ENCODE data around the gene DLGAP1. TPM values are rescaled to one million over a fixed set of nuclear protein-coding genes. Genes with fewer than 3 reads are reported as not detected.

Gene DLGAP1
- total and polyA plus RNA-seq, 4 donors: 0.75 to 6.6 (median 3.6) TPM

- DNase-seq (no peak), ATAC-seq (ENCODE audit: low FRiP score) (no peak)
- H3K27ac ChIP-seq (ENCODE audit: low read depth in 1 of 2, low read length in 2 of 2): no peak overlapping the region
- no peaks in the 10 kb centered on the region for H3K9me3 ChIP-seq (ENCODE audit: control insufficient read depth, low read length)
- H3K27me3 ChIP-seq (ENCODE audit: control insufficient read depth in 1 of 2, insufficient read depth in 2 of 2, low read length in 1 of 2): no peaks in the 10 kb centered on the region
- WGBS, 2 donors: 87 to 88% methylated on average over 13 of the region's 13 CpGs
- H3K36me3 ChIP-seq (ENCODE audit: control insufficient read depth in 1 of 2, insufficient read depth in 2 of 2, low read length in 1 of 2): no peaks in the 10 kb centered on the region
- intact Hi-C loops (cut with DNase I): loop anchor here in 1 of 2 donors (10.0 kb wide), 1 partner anchor 1164 kb away; no protein-coding TSS in a partner anchor
- no peak overlapping the region for H3K4me3 ChIP-seq (ENCODE audit: low read length in 2 of 2)
- peaks cover 0 to 3% of the 10 kb centered on the region in 2 donors for H3K4me1 ChIP-seq (ENCODE audit: control insufficient read depth in 1 of 2, insufficient read depth in 2 of 2, low read length in 2 of 2)
Observed at GRCh38 chr18:3930126-3931012, 524.7 kb downstream of the DLGAP1 start.

DNA sequence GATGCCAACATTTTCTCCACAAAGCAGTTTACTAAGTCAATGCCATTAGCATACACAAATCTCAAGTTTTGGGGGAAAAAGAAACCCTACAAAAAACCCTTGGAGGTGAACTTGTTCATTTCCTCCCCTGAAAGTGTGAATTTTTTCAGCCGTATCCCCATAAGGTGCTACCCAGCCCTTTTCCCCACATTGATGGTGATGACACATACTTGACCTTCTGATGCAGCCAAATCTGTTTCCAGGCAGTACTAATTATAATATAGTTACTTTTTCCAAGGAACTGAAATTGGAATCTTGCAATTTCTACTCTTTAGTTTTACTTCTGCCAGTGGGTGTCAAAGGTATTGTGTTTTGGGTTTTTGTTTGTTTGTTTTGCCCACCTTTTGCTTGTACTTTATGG, 530.7 kb downstream of the DLGAP1 start:
- DNase-seq (no peak), ATAC-seq (ENCODE audit: low FRiP score) (no peak)
- Histone ChIP-seq H3K4me3 (ENCODE audit: low read length in 2 of 2) (no peak overlapping the region), H3K4me1 (ENCODE audit: control insufficient read depth in 1 of 2, insufficient read depth in 2 of 2, low read length in 2 of 2) (peaks cover 0 to 9% of the 10 kb centered on the region in 2 donors), H3K9me3 (ENCODE audit: control insufficient read depth, low read length) (no peaks in the 10 kb centered on the region), H3K27ac (ENCODE audit: low read depth in 1 of 2, low read length in 2 of 2) (no peak overlapping the region), H3K36me3 (ENCODE audit: control insufficient read depth in 1 of 2, insufficient read depth in 2 of 2, low read length in 1 of 2) (no peaks in the 10 kb centered on the region), H3K27me3 (ENCODE audit: control insufficient read depth in 1 of 2, insufficient read depth in 2 of 2, low read length in 1 of 2) (no peaks in the 10 kb centered on the region)
- intact Hi-C loops (cut with DNase I): no loop called here
- WGBS, 2 donors: 30 to 44% methylated on average over 1 of the region's 1 CpG

- ATAC-seq (ENCODE audit: low FRiP score) (no peak), DNase-seq (no peak)
- no peaks in the 10 kb centered on the region for H3K36me3 ChIP-seq (ENCODE audit: control insufficient read depth in 1 of 2, insufficient read depth in 2 of 2, low read length in 1 of 2)
- 91 to 93% methylated on average over 2 of the region's 2 CpGs for WGBS, 2 donors
- no peak overlapping the region for H3K27ac ChIP-seq (ENCODE audit: low read depth in 1 of 2, low read length in 2 of 2)
- H3K27me3 ChIP-seq (ENCODE audit: control insufficient read depth in 1 of 2, insufficient read depth in 2 of 2, low read length in 1 of 2): no peaks in the 10 kb centered on the region
- no peak overlapping the region for H3K4me3 ChIP-seq (ENCODE audit: low read length in 2 of 2)
- H3K9me3 ChIP-seq (ENCODE audit: control insufficient read depth, low read length): no peaks in the 10 kb centered on the region
- intact Hi-C loops (cut with DNase I): no loop called here
- H3K4me1 ChIP-seq (ENCODE audit: control insufficient read depth in 1 of 2, insufficient read depth in 2 of 2, low read length in 2 of 2): peaks cover 0 to 9% of the 10 kb centered on the region in 2 donors
Observed at GRCh38 chr18:3923750-3924149, 531.4 kb downstream of the DLGAP1 start.

DNA sequence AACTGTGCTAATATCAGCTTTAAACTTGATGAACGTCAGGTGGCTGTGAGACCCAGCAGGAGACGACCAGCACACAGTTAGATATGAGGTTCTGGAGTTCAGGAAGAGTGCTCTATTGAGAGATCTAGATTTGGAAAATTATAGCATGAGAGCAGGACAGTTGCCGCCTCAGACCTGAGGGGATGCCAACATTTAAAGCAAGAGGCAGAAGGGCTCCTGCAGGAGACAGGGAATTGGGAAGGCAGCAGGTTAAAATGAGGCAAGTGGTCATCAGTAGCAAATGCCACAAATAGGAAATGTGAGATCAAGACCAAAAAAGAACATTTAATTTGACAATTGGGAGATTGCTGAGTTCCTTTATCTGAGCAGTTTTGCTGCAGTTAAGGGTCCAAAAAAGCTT, 533.3 kb downstream of the DLGAP1 start:
- ATAC-seq (ENCODE audit: low FRiP score) (no peak), DNase-seq (no peak)
- Histone ChIP-seq H3K9me3 (ENCODE audit: control insufficient read depth, low read length) (no peaks in the 10 kb centered on the region), H3K27me3 (ENCODE audit: control insufficient read depth in 1 of 2, insufficient read depth in 2 of 2, low read length in 1 of 2) (no peaks in the 10 kb centered on the region), H3K36me3 (ENCODE audit: control insufficient read depth in 1 of 2, insufficient read depth in 2 of 2, low read length in 1 of 2) (no peaks in the 10 kb centered on the region), H3K4me1 (ENCODE audit: control insufficient read depth in 1 of 2, insufficient read depth in 2 of 2, low read length in 2 of 2) (peaks cover 0 to 9% of the 10 kb centered on the region in 2 donors), H3K4me3 (ENCODE audit: low read length in 2 of 2) (no peak overlapping the region), H3K27ac (ENCODE audit: low read depth in 1 of 2, low read length in 2 of 2) (no peak overlapping the region)
- intact Hi-C loops (cut with DNase I): no loop called here
- WGBS, 2 donors: 87% methylated on average over 3 of the region's 3 CpGs

DNA sequence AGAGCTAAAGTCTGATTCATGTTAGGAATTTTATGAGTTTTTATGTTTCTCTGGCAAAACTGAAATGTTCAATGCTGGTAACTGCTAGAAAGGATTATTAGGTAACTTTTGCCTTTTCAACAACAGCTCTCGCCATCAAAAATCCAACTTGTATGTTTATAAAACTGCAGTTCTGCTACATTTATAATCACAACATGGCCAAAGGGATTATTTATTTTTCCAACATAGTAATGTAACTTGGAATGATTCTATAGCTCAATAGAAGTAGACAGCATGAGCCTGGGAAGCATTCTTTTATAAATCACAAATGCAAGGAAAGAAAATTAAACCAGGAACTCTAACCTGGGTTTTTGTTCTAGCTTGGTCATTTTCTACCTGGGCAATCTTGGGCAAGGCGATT, 534.3 kb downstream of the DLGAP1 start:
- Histone ChIP-seq H3K27me3 (ENCODE audit: control insufficient read depth in 1 of 2, insufficient read depth in 2 of 2, low read length in 1 of 2) (no peaks in the 10 kb centered on the region), H3K9me3 (ENCODE audit: control insufficient read depth, low read length) (no peaks in the 10 kb centered on the region), H3K36me3 (ENCODE audit: control insufficient read depth in 1 of 2, insufficient read depth in 2 of 2, low read length in 1 of 2) (no peaks in the 10 kb centered on the region), H3K4me3 (ENCODE audit: low read length in 2 of 2) (no peak overlapping the region), H3K27ac (ENCODE audit: low read depth in 1 of 2, low read length in 2 of 2) (no peak overlapping the region), H3K4me1 (ENCODE audit: control insufficient read depth in 1 of 2, insufficient read depth in 2 of 2, low read length in 2 of 2) (peaks cover 0 to 7% of the 10 kb centered on the region in 2 donors)
- DNase-seq (no peak), ATAC-seq (ENCODE audit: low FRiP score) (no peak)
- intact Hi-C loops (cut with DNase I): no loop called here
- 71 to 78% methylated on average over 2 of the region's 2 CpGs for WGBS, 2 donors

DNA sequence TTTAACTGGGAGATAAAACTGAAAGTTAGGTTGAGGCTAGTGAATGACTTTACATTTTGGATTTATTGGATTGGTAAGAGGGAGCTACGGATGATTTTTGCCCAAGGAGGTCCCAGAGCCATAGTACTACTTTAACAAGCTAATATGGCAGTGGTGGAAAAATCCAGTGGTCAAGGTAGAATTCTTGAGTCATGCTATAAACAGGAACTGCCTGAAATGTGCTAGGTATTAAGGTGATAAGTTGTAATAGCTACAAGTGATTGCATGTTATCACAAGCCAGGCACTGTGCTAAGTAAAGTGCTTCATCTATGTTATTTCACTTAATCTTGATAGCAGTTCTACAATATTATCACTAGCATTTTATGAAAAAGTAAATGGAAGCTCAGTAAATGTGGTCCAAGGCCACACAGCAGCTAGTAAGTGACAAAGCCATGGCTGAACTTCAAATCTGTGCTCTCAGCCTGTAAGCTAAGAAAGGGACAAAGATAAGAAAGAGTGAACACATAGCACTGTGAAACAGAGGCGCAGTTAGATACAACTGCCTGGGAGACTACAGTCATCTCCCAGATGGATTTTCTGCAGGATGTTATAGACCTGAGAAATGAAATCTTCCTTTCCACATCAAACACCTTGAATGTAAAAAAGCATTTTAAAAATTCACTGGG, 535.6 kb downstream of the DLGAP1 start:
- DNase-seq (no peak), ATAC-seq (ENCODE audit: low FRiP score) (no peak)
- Histone ChIP-seq H3K27me3 (ENCODE audit: control insufficient read depth in 1 of 2, insufficient read depth in 2 of 2, low read length in 1 of 2) (no peaks in the 10 kb centered on the region), H3K9me3 (ENCODE audit: control insufficient read depth, low read length) (no peaks in the 10 kb centered on the region), H3K4me3 (ENCODE audit: low read length in 2 of 2) (no peak overlapping the region), H3K36me3 (ENCODE audit: control insufficient read depth in 1 of 2, insufficient read depth in 2 of 2, low read length in 1 of 2) (no peaks in the 10 kb centered on the region), H3K4me1 (ENCODE audit: control insufficient read depth in 1 of 2, insufficient read depth in 2 of 2, low read length in 2 of 2) (no peaks in the 10 kb centered on the region), H3K27ac (ENCODE audit: low read depth in 1 of 2, low read length in 2 of 2) (no peak overlapping the region)
- 93% methylated on average over 2 of the region's 2 CpGs for WGBS, 2 donors
- intact Hi-C loops (cut with DNase I): no loop called here

GRCh38 chr18:3916082-3916481, 539.0 kb downstream of the DLGAP1 start:
- intact Hi-C loops (cut with DNase I): no loop called here
- Histone ChIP-seq H3K4me3 (ENCODE audit: low read length in 2 of 2) (no peak overlapping the region), H3K27ac (ENCODE audit: low read depth in 1 of 2, low read length in 2 of 2) (no peak overlapping the region), H3K27me3 (ENCODE audit: control insufficient read depth in 1 of 2, insufficient read depth in 2 of 2, low read length in 1 of 2) (no peaks in the 10 kb centered on the region), H3K9me3 (ENCODE audit: control insufficient read depth, low read length) (no peaks in the 10 kb centered on the region), H3K4me1 (ENCODE audit: control insufficient read depth in 1 of 2, insufficient read depth in 2 of 2, low read length in 2 of 2) (peaks cover 0 to 3% of the 10 kb centered on the region in 2 donors), H3K36me3 (ENCODE audit: control insufficient read depth in 1 of 2, insufficient read depth in 2 of 2, low read length in 1 of 2) (no peaks in the 10 kb centered on the region)
- DNase-seq: no peak
- WGBS, 2 donors: 25 to 26% methylated on average over 7 of the region's 7 CpGs
- no peak for ATAC-seq (ENCODE audit: low FRiP score)

DNA sequence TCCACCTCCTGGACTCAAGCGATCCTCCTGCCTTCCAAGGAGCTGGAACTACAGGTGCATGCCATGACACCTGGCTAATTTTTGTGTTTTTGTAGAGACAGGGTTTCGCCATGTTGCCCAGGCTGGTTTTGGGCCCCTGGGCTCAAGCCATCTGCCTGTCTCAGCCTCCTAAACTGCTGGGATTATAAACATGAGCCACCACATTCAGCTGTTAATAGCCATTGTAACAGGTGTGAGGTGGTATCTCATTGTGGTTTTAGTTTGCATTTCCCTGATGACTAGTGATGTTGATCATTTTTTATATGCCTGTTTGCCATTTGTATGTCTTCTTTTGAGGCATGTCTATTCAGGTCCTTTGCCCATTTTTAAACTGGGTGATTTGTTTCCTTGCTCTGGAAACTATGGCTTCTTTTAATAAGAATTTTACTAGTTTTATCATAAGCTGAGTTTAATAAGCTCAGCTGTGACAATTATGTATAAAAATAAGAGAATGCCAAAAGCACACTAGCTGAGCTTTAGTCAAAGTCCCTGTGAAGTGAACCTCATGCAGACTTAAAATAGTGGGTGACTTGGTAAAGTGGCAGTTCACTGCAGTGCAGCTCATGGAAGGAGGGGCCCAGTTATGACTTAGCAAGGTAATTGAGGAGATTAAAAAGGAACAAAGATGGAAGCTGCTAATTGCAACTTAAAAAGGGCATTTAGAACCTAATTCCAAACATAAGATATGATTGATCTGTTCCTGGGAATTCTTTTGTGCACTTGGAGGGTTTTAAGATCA, 540.1 kb downstream of the DLGAP1 start:
- 94 to 97% methylated on average over 2 of the region's 2 CpGs for WGBS, 2 donors
- no peaks in the 10 kb centered on the region for H3K9me3 ChIP-seq (ENCODE audit: control insufficient read depth, low read length)
- no peak overlapping the region for H3K4me3 ChIP-seq (ENCODE audit: low read length in 2 of 2)
- H3K27ac ChIP-seq (ENCODE audit: low read depth in 1 of 2, low read length in 2 of 2): no peak overlapping the region
- H3K4me1 ChIP-seq (ENCODE audit: control insufficient read depth in 1 of 2, insufficient read depth in 2 of 2, low read length in 2 of 2): peaks cover 3% of the 10 kb centered on the region in 2 donors
- DNase-seq: no peak
- ATAC-seq (ENCODE audit: low FRiP score): no peak
- no peaks in the 10 kb centered on the region for H3K36me3 ChIP-seq (ENCODE audit: control insufficient read depth in 1 of 2, insufficient read depth in 2 of 2, low read length in 1 of 2)
- intact Hi-C loops (cut with DNase I): loop anchor here in 1 of 2 donors (5.0 kb wide), 1 partner anchor 52 kb away; no protein-coding TSS in a partner anchor
- no peaks in the 10 kb centered on the region for H3K27me3 ChIP-seq (ENCODE audit: control insufficient read depth in 1 of 2, insufficient read depth in 2 of 2, low read length in 1 of 2)

Measured in aorta (tissue), 5 donors.